Endothelial cell of hepatic sinusoid (primary cell): ENCODE results near the gene MSH5.
"Not testable (repeated sequence)": the region's sequence is repeated elsewhere in the genome, so short reads cannot be mapped to it uniquely, and the experiment has no call there.

ENCODE experiments used
- in situ Hi-C: cut with HindIII; loops from 2 replicates; pipeline ENCODE4 v1.10.0; 2017; ENCODE audit warnings: low sequenced_read_pairs

MSH5 gene

GRCh38 chr6:31739639-31740396, at the start of gene MSH5:
TSS of gene MSH5 (plus strand) at chr6:31740005. CDS start at chr6:31740467, 462 bp downstream.
- in situ Hi-C loops, result loop anchor here (5.0 kb wide), 2 partner anchors 42 to 97 kb away; no protein-coding TSS in a partner anchor

- in situ Hi-C loops, result loop anchor here (5.0 kb wide), 1 partner anchor 42 kb away; no protein-coding TSS in a partner anchor
These were observed 49.4 kb upstream of the MSH5 start for GRCh38 chr6:31690231-31691077.

GRCh38 chr6:31691078-31691463, 48.7 kb upstream of the MSH5 start:
- in situ Hi-C loops, result loop anchor here (5.0 kb wide), 1 partner anchor 41 kb away; no protein-coding TSS in a partner anchor

GRCh38 chr6:31691564-31692108, 48.2 kb upstream of the MSH5 start:
- in situ Hi-C loops, result loop anchor here (5.0 kb wide), 1 partner anchor 41 kb away; no protein-coding TSS in a partner anchor

- in situ Hi-C loops, result loop anchor here (5.0 kb wide), 1 partner anchor 40 kb away; no protein-coding TSS in a partner anchor
These were observed 47.5 kb upstream of the MSH5 start for GRCh38 chr6:31692353-31692752.

- in situ Hi-C loops, result loop anchor here (5.0 kb wide), 1 partner anchor 39 kb away; no protein-coding TSS in a partner anchor
These were observed 46.9 kb upstream of the MSH5 start for GRCh38 chr6:31692886-31693285.

GRCh38 chr6:31693535-31693934, 46.3 kb upstream of the MSH5 start:
- in situ Hi-C loops, result loop anchor here (5.0 kb wide), 1 partner anchor 39 kb away; no protein-coding TSS in a partner anchor

- in situ Hi-C loops, result no loop called here
These were observed 42.2 kb upstream of the MSH5 start for GRCh38 chr6:31697555-31697954.

GRCh38 chr6:31700740-31701401, 38.9 kb upstream of the MSH5 start:
- in situ Hi-C loops, result no loop called here

- in situ Hi-C loops, result no loop called here
These were observed 38.0 kb upstream of the MSH5 start for GRCh38 chr6:31701666-31702404.

- in situ Hi-C loops, result no loop called here
These were observed 37.4 kb upstream of the MSH5 start for GRCh38 chr6:31702405-31702818.

GRCh38 chr6:31702819-31703716, 36.7 kb upstream of the MSH5 start, which contains the start of gene ABHD16A:
TSS of gene ABHD16A (minus strand) at chr6:31703324. CDS start at chr6:31703281, 43 bp downstream.
- in situ Hi-C loops, result no loop called here

GRCh38 chr6:31705931-31706330, 33.9 kb upstream of the MSH5 start:
- in situ Hi-C loops, result no loop called here

GRCh38 chr6:31706599-31706998, 33.2 kb upstream of the MSH5 start, which contains the start of gene LY6G6F:
TSS of gene LY6G6F (plus strand) at chr6:31706866. CDS start at chr6:31706907, 41 bp downstream.
- in situ Hi-C loops, result no loop called here

GRCh38 chr6:31707701-31708100, 32.1 kb upstream of the MSH5 start:
- in situ Hi-C loops, result no loop called here

GRCh38 chr6:31708224-31708623, 31.6 kb upstream of the MSH5 start:
- in situ Hi-C loops, result no loop called here

GRCh38 chr6:31709157-31709556, 30.6 kb upstream of the MSH5 start:
- in situ Hi-C loops, result not testable (repeated sequence)

- in situ Hi-C loops, result loop anchor here (5.0 kb wide), 1 partner anchor 63 kb away; no protein-coding TSS in a partner anchor
These were observed 29.1 kb upstream of the MSH5 start for GRCh38 chr6:31710523-31711219.
